CD4-positive, alpha-beta T cell treated with Interleukin-4 for 4 hours (primary cell): Measurements from ENCODE around the gene FBXO31.

Experiments
- DNase-seq: peaks from one replicate; pipeline ENCODE4 v3.0.0-alpha.2; 2020

Gene FBXO31, protein sequence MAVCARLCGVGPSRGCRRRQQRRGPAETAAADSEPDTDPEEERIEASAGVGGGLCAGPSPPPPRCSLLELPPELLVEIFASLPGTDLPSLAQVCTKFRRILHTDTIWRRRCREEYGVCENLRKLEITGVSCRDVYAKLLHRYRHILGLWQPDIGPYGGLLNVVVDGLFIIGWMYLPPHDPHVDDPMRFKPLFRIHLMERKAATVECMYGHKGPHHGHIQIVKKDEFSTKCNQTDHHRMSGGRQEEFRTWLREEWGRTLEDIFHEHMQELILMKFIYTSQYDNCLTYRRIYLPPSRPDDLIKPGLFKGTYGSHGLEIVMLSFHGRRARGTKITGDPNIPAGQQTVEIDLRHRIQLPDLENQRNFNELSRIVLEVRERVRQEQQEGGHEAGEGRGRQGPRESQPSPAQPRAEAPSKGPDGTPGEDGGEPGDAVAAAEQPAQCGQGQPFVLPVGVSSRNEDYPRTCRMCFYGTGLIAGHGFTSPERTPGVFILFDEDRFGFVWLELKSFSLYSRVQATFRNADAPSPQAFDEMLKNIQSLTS

GRCh38 chr16:87383505-87384161, at the start of gene FBXO31:
FBXO31 (minus strand) TSS chr16:87383776; CDS start chr16:87383744, 32 bp downstream.
- peak; percentile 85 for DNase-seq

GRCh38 chr16:87432330-87432915, 48.8 kb upstream of the FBXO31 start:
- no peak for DNase-seq

- DNase-seq, result no peak
Measured at GRCh38 chr16:87431926-87432325, 48.4 kb upstream of the FBXO31 start.

DNA sequence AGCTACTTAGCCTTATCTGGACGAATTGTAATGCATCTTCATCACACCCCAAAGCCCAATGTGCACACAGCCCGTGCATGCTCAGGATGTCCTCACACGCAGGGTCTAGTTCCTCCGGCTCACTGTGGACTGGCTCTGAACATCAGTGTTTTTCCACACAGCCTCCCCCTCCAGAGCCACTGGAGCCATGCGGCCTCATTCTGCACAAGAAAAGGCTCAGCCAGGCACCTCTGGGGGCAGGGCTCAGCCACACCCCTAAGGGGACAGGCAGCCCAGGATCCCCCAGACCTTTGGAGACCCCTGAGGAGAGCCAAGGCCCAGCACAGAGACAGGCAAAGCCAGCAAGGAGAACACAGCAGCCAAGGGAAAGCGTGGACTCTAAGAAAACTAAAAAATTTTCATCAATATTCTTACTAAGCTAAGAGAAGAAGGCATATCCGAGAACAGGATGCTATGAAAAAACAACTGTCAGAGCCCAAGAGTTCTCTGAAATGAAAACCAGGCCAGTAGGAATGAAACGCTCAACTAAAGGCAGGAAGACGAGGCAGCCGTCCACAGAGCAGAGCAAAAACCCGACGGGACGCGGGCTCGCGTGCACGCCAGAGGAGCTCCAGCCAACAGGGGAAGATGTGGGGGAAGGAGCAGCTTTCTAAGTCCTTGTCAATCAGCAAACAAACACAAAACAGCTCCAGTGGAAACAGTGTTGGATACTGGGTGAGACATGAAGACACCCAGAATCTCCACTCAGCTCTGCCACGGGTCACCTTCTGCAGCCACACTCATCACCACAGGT, 43.0 kb upstream of the FBXO31 start:
- no peak for DNase-seq

GRCh38 chr16:87425941-87426340, 42.4 kb upstream of the FBXO31 start:
- DNase-seq, result no peak

DNA sequence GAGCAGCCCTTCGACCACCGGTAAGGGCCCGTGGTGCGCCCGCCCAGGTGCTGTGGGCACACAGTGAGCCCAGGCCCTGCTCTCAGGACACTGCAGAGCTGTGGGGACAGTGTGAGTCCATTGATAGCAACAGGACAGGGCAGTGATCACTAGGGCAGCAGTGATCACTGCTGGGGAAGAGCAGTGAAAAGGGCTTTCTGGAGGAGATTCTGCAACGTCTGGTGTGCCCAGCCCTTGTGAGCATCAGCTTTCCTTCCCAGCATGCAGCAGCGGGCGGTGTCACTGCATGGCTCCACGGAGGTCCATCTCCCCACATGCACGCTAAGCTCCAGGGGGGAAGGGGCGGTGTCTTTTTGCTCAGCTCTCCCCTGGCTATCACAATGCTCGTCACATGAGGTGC, 40.7 kb upstream of the FBXO31 start:
- DNase-seq, result no peak

GRCh38 chr16:87423429-87423828, 39.9 kb upstream of the FBXO31 start:
- no peak for DNase-seq

GRCh38 chr16:87422106-87422505, 38.5 kb upstream of the FBXO31 start:
- DNase-seq, result no peak

GRCh38 chr16:87421003-87421912, 37.7 kb upstream of the FBXO31 start:
- DNase-seq, result no peak

GRCh38 chr16:87420026-87421002, 36.7 kb upstream of the FBXO31 start:
- DNase-seq, result no peak

- DNase-seq, result no peak
Measured at GRCh38 chr16:87418644-87419043, 35.1 kb upstream of the FBXO31 start.

DNA sequence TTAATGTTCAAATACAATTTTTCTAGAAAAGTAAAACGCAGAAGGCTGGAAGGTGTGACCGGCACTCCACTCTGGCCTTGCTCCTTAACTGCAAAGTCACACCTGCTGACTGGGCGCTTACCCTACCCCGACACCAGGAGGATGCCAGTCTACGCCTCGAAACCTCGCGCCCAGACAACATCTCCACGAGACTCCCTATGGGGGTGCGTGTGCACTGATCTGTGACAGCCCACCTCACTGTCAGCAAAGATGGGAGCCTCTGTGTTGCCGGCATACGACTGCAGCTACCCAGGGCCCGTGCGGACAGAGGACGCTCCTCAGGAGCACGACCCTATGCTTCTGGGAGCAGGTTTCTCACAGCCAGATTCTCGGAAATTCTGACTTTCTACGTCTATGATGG, 34.6 kb upstream of the FBXO31 start:
- DNase-seq, result no peak

DNA sequence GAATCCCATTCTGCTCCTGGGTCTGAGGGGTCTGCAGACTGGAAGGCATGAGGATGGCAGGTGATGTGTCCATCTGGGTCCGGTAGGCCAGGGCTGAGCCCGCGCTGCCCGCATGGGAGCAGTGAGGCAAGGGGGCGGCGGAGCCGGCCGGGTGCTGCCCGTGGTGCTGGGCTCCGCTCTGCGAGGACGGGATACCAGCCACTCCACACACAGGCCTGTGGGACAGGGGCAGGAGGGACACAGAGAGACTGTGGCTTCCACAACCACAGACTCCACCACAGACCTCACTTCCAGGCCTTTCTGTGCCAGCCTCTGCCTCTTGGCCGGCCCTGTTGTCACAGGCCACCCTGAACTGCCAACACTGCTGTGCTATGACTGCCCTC, 33.9 kb upstream of the FBXO31 start:
- DNase-seq, result no peak

DNA sequence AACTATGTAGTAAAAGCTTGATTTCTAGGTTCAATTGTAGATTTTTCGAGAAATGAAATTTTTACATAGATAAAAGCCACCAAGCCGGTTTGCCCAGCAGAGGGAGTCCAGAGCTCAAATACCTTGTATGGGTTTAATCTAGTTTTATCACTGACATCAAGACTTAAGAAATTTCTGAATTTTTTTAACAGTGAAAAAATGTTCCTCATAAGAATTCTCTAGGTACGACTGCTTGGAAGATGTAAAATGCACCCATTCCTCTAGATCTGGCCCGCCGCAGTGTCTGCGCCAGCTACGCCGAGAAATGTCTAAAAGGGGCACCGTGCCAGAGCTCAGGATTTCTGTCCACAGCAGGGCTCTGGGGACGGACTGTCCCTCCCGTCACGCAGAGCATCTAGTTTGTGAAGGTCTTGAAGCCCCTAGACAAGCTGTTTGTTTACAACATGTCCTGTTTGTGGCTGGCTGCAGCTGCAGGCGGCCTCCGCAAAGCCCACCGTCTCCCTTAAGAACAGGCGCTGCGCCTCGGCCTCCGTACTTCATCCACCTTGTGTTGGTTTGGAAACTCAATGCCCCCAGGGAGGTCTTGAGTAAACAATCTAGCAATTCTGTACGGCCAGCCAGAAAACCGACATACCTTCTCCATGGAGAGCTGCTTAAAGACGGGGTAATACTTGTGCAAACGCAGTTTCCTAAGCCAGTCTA, 33.4 kb upstream of the FBXO31 start:
- peak; percentile 13 for DNase-seq

- no peak for DNase-seq
Measured at GRCh38 chr16:87415441-87415840, 31.9 kb upstream of the FBXO31 start.

DNA sequence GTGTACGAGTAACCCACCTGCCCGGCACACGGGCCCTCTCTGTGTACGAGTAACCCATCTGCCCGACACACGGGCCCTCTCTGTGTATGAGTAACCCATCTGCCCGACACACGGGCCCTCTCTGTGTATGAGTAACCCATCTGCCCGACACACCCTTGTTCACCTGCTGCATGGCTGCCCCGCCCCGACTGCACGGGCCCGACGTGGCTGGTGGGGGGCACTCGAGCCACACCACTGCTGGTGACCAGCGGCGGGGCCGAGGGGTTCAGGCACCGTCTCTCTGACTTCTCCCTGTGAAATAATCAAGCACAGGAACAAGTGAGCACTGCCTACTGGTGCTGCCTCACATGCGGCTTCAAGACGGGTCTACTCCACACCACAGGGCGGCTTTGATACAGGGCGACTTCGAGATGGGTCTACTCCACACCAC, 30.7 kb upstream of the FBXO31 start:
- no peak for DNase-seq

DNA sequence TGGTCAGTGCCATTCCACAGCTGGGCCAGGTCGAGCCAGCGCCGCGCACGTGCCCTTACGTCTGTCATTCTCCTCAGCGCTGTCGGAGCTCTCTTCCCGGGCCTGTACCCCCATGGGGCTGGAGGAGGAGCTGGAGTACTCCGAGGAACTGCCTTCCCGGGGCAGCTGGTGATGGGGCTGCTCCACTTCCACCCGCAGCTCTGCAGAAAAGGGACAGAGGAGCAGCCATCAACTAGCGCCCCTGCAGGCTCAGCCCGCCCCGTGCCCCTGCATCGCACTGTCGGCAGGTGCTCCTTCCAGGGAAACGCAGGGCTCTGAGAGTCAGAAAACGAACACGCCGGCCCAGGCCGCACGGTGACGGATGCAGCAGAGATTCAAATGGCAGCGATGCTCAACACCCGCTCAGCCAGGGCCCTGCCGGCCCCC, 29.4 kb upstream of the FBXO31 start:
- no peak for DNase-seq

DNA sequence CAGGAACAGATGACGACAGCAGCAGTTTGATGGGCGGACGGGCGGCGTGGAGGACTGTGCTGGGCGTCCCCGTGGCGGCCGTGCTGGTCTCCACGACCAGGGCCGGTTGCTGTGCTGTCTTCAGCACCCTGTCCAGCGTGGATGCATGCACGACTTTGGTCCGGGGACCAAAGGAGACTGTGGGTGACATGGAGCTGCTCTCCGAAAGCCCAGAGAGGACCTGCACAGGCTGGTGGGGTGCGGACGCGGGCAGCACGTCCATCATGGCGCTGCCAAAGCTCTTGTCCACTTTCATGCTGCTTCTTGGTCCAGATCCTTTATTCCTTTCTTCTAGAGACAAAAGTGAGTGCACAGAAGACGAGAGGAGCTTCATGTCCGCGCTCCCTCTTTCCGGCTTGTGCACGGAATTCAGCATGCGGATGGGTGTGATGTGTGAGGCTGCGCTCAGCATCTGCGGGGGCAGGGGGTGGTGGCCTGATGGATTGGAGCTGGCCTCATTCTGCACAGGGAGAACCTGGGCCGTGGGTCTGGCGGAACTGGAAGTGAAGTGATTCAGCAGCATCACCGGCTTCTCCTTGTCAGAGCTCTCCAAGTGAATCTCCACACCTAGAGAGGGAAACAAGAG, 28.9 kb upstream of the FBXO31 start:
- no peak for DNase-seq
